Measurements from ENCODE around the gene LPP.

GRCh38 chr3:188350961-188351360 lies 197.0 kb downstream of the LPP start:
- TF ChIP-seq HNRNPK (IDR thresholded peaks at IDR 0.05; ENCODE audit: low read depth, low read length, poor library complexity, severe bottlenecking) (no peak), NR2F6 (IDR thresholded peaks at IDR 0.05) (no peak), NR2F6 (CRISPR knock-in tag; IDR thresholded peaks at IDR 0.05) (no peak), POLR2A (IDR thresholded peaks at IDR 0.05; ENCODE audit: insufficient read depth in 1 of 2, low read depth in 2 of 2, low read length in 2 of 2) (no peak), ZEB1 (IDR thresholded peaks at IDR 0.05; ENCODE audit: insufficient replicate concordance, low read depth) (no peak)
